HG03108 (cell line): ENCODE measurements around the gene NEFH.

ENCODE experiments used
- ATAC-seq: cut with Tn5 transposase; IDR thresholded peaks from one replicate; pipeline ENCODE4 v1.9.1; 2021; ENCODE audit warnings: moderate library complexity; ENCODE audit not compliant: unreplicated experiment

Gene NEFH

DNA sequence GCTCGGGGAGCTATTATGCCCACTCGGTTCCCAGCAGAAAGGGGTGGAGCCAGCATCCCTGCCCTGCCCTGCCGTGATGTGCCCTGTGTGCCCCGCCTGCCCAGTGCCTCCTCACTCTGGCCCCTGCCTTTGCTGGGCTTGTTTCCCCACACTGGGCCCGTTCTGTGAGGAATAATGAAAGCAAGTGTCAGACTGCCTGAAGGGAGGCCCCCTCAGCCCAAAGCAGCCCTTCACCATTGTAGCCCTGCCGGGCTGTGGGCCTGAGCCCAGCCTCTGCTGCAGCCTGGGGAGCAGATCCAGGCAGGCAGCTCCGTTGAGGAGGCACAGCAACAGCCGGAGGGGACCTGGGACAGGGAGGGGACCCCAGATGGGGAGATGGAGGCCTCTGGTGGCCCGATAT, 20.2 kb upstream of the NEFH start:
- no peak for ATAC-seq

DNA sequence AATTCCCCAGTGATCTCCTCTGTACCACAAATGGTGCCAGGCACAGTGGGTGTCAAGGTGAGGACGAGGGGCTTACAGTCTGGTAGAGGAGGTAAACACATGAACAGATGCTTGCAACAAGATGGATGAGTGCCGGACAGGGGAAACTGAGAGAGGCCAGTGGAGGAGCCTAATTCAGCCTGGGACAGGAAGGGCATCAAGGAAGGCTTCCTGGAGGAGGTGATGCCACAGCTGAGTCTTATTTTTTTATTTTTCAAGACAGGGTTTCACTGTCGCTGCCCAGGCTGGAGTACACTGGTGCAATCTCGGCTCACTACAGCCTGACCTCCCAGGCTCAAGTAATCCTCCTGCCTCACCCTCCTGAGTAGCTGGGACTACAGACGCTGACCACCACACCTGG, 18.8 kb upstream of the NEFH start:
- no peak for ATAC-seq

DNA sequence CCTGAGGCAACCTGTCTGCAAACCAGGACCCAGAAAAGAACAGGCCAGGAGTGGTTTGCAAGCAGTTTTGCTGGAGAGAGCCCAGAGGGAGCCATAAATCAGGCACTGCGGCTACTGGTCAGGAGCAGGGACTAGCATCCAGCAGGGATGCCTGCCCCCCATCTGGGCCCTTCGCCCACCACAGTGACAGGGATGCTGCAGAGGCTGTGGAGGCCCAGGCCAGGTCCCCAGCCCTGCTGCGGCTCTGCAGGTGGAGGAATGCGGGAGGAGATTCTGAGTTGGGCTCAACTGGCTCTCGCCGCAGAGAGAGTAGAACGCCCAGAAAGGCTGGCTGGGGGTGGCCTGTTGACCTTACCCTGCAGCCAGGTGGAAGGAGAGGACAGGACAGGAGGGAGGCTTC, 16.4 kb upstream of the NEFH start:
- no peak for ATAC-seq

DNA sequence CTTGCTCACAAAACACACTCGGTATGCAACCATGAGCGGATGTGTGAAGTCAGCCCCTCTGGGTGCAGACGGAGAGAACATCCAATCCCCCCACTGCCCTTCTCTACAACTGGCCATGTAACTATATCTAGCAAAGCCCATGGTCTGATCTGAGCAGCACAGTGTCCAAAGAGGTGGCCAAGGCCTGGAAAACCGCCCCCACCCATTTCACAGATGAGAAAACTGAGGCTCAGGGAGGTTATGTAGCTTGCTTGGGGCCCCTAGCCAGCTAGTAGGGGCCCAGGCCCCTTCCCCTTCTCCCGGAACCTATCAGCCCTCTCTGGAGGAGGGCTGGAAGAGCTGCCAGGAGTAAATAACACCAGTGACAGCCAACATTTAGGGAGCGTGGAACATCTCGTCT, 15.4 kb upstream of the NEFH start:
- no peak for ATAC-seq

DNA sequence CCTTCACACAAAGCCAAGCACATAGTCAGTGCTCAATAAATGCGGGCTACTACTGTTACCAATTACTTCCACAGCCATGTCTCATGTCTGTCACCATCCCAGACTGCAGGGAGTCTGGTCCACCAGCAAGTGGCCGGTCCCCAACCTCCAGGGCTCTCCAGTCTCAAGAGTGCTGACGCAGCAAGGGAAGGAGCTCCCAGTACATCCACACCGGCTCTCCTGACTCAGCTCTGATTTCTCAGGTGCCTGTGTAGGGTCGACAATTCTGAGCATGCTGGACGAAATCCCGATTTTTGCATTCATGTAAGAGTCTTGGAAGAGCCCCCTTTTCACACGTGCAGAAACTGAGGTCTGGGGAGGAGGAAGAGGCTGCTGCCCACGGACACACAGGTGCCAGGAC, 10.3 kb upstream of the NEFH start:
- ATAC-seq = no peak

DNA sequence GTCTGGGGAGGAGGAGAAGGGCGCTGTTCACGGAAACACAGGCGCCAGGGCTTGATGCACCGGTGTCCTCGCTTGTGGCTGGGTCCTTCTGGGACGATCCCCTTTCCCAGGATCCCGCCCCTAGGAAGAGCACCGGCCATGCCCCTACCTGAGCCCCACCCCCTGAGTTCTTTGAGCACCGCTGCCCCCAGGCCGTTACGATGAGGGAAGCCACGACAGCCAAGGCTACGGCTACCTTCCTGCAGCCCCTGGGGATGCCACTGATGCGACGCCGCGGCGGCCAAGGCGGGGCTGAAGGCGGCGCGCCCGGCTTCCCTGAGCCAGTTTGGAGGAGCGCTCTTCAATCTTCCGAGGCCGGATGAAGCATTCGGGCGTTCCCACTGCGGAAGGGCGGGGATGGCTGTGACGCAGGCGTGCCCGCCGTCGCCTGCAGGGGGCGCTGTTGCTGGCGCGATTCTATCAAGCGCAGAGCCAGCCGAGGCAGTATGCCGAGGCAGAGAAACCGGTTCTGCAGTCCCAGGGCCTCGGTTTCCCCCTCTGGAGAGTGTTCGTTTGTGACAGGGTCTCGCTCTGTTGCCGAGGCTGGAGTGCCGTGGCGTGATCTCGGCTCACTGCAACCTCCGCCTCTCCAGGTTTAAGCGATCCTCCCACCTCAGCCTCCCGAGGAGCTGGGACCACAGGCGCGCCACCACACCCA, 9.7 kb upstream of the NEFH start:
- ATAC-seq = no peak

DNA sequence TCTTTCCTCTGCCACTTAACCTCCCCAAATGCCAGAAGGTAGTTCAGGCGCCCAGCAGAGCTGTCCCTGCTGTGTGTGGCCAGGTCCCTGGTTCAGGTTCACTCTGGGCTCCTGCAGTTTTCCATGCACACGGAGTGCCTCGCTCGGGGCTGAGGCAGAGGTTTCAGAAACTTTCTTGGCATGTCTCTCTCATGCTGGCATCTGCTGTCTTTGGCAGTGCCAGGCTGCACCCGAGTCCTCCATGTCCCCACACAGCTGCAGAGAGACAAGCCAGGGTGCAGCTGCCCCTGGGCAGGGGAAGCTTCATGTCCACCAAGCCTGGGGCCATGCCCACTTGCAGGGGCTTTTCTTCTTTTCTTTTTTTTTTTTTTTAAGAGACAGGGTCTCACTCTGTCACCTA, 7.0 kb upstream of the NEFH start:
- no peak for ATAC-seq

DNA sequence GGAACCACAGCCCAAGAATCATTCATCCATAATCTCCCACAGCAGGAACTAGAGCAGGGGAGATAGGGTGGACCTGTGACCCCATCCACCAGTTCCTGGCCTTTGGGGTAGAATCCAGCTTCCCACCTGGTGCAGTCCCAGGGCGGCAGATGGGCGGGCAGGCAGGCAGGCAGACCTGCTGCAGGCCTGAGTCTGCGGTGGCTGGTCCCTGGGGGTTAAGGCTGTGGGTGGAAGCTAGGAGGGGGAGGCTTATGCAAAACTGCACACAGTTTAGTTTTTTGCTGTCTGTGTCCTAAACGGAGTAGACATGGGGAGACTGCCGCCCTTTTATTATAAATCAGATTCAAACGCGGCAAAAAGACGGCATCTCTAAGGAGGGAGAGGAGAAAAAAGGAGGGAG, 4.5 kb upstream of the NEFH start:
- ATAC-seq = peak; percentile 64

DNA sequence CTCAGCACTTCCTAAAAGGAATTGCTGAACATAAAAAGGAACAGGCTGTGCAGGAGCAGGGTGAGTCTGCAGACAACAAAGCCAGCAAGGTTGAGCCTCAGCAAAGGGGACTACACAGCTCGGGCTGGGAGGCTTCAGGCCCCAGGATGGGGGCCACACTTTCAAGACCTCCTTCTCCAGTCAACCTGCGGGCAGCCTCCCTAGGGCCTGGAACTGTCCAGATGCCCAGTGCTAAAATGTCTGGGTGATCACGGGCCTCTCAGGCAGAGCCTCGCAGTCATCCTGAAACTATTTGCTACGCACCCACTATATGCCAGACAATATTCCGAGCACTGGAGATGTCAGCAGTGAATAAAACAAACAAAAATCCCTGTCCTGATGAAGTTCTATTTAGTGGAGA, 3.9 kb upstream of the NEFH start:
- no peak for ATAC-seq

DNA sequence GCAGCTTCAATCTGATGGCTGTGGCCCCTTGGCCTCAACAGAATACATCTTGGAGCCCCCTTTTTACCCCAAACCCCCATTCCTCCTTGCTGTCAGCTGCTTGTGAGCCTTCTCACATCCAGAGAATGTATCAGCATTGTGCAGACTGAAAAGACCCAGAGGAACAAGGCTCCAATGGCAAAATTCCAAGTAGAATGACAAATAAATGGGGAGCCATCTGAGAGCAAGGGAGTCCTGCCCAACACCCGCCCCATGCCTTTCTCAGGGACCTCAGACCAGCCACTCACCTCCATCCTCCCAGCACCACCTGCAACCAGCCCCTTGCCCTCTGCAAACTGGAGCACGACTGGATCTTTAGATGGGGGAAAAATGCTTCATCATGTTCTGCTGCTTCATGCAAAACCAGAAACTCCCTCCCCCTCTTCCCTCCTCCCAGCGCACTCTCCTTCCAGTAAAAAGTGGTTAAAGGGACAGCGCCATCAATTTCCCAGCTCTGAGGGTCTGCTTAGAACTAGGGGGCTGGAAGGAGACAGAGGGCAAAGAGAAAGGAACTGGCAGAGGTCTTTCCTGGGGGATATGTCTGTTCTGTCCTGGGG, 2.2 kb upstream of the NEFH start:
- ATAC-seq = no peak

DNA sequence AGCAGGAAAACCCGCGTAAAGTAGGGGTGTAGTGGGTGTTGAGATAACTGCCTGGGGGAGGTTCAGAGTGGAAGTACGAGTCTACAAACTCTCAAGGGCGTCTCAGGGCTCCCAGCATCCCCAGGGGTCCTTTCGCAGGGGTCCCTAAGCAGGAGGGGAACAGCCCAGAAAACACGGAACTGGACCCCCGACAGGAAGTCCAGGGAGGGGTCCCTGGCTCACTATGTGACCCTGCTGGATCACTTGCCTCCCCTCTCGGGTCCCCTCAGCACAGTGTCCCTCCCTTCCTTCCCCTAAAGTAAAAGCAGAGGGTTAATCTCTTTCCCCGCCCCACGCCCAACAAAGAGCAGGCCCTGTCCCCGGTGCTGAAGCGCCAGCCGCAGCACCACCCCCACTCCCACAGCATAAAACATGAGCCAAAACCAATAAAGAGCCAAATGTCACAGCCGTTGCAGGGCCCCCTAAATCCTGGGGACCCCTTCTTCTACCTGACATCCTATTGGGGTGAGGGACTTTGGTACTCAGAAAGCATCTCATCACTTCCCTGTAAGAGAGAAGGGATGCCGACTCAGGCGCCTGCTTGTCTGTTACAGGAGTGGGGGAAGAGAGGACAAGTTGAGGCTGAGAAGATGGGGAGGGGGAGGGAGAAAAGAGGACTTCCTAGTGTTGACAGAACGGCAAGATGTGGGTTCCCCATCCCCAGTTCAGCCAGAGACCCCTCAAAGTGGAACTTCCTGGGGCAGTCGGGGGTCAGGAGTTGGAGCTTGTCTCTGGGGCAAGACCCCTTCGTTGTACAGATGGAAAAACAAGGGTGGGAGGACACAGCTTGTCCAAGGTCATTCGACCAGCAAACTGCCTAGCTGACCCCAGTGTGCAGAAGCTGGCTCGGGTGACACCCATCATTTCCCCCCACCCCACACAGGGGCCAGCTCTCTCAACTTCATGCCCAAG, 1.4 kb upstream of the NEFH start:
- ATAC-seq = no peak

DNA sequence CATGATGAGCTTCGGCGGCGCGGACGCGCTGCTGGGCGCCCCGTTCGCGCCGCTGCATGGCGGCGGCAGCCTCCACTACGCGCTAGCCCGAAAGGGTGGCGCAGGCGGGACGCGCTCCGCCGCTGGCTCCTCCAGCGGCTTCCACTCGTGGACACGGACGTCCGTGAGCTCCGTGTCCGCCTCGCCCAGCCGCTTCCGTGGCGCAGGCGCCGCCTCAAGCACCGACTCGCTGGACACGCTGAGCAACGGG, 169 bp downstream of the NEFH start:
- no peak for ATAC-seq

DNA sequence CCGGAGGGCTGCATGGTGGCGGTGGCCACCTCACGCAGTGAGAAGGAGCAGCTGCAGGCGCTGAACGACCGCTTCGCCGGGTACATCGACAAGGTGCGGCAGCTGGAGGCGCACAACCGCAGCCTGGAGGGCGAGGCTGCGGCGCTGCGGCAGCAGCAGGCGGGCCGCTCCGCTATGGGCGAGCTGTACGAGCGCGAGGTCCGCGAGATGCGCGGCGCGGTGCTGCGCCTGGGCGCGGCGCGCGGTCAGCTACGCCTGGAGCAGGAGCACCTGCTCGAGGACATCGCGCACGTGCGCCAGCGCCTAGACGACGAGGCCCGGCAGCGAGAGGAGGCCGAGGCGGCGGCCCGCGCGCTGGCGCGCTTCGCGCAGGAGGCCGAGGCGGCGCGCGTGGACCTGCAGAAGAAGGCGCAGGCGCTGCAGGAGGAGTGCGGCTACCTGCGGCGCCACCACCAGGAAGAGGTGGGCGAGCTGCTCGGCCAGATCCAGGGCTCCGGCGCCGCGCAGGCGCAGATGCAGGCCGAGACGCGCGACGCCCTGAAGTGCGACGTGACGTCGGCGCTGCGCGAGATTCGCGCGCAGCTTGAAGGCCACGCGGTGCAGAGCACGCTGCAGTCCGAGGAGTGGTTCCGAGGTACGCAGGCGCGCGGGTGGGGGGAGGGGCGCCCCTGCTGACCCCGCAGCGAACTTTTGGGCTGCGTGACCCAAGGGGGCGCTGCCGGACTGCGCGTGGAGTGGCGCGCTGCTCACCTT, 670 bp downstream of the NEFH start:
- ATAC-seq = no peak

DNA sequence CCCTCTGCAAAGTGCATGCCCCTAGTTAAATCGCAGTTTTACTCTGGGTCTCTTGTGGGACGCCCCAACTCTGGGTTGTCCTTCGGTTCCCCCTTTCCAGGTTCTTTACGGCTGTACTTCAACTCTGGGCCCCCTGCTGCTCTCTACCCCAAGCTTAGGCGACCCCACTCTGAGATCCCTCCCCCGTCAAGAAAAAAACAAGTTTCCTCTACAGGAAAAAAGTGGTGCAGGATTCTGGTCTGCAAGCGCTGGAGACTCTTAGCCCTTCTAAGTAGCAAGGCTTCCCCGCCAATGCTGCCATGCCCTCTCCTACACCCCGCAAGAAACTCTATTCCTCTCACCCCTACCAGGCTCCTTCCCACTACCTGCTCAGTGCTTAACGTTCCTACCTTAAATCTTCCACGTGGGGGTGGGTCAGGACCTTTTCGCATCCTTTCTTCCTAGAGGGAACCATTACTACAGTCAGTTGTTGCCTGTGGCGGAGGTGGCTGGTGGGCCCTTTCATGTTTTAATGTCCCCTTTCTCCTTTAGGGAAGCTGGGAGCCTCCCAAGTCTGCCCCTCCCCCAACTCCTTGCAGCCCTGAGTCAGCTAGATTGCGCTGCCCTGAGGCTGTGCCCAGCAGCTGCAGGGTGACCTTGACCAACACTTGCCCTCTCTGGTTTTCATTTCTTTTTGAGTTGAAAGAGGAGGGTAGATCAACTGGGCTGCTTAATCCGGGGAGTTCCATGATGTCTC, 1.4 kb downstream of the NEFH start:
- ATAC-seq = no peak

DNA sequence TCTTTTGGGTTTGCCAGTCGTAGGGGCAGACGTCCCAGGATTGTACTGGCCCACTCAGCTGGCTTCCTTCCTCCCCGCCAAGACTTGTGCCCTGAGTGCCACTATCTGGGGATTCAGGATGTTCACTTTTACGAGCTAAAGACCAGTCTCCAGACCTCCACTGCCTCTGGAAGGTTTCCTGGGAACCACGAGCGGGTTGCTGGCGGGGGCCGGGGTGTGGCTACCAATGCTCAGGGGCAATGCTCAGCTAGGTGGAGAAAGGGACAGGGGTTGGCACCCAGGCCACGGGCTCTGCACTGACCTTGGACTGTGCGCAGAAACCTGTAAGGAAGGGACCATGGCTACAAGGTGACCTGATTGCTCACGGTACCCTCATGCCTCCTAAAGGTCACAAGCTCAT, 2.2 kb downstream of the NEFH start:
- ATAC-seq = no peak

DNA sequence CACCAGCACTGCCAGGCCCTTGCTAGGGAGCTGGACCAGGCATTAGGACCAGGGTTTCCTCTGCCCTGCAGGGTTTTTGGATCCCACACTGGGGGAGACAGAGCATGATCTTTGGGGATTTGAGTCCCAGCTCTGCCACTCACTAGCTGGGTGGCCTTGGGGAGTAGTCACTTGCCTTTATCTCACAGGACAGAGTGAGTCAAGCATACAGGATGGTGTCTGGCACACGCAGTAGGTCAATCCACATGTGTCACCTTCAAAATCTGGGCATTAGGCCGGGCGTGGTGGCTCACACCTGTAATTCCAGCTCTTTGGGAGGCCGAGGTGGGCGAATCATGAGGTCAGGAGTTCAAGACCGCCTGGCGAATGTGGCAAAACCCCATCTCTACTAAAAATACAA, 2.7 kb downstream of the NEFH start:
- ATAC-seq = no peak

DNA sequence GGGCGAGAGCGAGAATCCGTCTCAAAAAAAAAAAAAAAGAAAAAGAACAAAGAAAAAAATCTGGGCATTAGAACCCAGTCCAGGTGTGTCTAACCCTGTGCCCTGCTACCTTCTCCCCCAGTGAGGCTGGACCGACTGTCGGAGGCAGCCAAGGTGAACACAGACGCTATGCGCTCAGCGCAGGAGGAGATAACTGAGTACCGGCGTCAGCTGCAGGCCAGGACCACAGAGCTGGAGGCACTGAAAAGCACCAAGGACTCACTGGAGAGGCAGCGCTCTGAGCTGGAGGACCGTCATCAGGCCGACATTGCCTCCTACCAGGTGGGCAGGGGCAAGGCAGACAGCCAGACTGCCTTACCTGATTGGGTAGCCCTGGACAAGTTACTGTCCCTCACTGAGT, 3.2 kb downstream of the NEFH start:
- ATAC-seq = no peak

DNA sequence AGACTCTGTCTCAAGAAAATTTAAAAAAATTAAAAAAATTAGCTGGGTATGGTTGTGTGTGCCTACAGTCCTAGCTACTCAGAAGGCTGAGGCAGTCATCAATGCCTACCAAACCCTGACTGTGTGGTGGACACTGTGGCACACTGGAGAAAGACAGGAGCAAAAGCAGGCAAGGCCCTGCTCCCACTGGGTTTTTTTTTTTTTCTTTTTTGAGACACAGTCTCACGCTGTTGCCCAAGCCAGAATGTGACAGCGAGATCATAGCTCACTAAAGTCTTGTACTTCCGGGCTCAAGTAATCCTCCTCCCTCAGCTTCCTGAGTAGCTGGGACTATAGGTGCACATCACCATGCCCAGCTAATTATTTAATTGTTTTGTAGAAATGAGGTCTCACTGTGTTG, 4.6 kb downstream of the NEFH start:
- ATAC-seq = no peak

DNA sequence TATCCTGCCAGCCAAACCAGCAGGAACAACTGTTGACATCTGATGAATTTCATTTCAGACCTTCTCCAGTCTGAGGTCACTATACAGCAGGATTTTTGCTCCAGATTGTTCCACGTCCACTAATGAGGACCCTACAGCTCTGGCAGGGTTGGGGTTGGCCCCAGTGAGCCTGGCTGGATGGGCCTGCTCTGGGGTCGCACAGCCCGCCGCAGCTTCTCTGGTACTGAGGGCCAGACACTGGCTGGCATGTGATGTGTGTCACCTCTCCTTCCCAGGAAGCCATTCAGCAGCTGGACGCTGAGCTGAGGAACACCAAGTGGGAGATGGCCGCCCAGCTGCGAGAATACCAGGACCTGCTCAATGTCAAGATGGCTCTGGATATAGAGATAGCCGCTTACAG, 5.4 kb downstream of the NEFH start:
- ATAC-seq = no peak

DNA sequence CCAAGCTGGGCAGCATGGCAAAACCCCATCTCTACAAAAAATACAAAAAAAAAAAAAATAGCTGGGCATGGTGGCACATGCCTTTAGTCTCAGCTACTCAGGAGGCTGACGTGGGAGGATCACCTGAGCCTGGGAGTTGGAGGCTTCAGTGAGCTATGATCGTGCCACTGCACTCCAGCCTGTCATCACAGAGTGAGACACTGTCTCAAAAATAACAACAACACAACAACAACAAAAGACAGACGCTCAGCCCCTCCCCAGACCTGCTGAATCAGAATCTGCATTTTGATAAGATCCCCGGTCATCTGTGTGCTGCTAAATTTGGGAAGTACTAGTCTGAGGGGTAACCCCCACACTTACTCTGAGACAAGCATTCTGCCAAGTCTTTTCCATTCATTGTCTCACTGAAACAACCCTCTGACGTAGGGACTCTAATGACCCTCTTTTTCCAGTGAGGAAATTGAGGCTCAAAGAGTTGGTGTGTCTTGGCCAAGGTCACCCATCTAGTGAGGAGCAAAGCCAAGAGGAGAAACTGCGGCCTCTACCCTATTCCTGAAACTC, 7.5 kb downstream of the NEFH start:
- no peak for ATAC-seq
